Retinal pigment epithelial cell (primary cell): ENCODE measurements around the gene HSD11B1.

Experiments used
- DNase-seq: peaks from one replicate; pipeline ENCODE4 v3.0.0-alpha.2; 2010; ENCODE audit warnings: low read depth
- H3K4me3 ChIP-seq: 2 replicates; pipeline ENCODE4 v1.5.1; 2011; ENCODE audit warnings: mild to moderate bottlenecking, low read length, control low read depth, moderate library complexity
- CTCF ChIP-seq: conservative IDR thresholded peaks from 2 replicates; pipeline ENCODE4 v1.5.1; 2011; ENCODE audit warnings: low read depth, low read length, control low read depth, inconsistent platforms

Gene HSD11B1

DNA sequence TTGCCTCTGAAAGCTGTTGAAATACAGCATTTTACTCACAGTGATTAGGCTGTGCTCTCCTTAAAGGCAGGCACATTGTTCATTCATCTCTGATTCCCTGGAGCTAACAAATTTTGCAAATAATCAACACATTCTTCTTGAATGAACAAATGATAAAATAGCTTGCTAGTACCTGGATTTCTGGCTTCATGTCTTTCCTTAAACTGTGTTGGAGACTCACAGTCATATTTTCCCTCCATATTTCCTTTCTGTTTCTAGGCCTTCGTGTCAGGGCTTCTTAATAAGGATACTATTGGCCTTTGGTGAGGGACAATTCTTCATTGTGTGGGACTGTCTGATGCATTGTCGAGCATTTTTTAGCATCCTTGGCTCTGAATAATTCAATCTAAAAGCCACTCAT, 9.7 kb downstream of the HSD11B1 start:
- no peak for DNase-seq
- no peak for TF ChIP-seq CTCF
- no peak overlapping the region for H3K4me3 ChIP-seq

DNA sequence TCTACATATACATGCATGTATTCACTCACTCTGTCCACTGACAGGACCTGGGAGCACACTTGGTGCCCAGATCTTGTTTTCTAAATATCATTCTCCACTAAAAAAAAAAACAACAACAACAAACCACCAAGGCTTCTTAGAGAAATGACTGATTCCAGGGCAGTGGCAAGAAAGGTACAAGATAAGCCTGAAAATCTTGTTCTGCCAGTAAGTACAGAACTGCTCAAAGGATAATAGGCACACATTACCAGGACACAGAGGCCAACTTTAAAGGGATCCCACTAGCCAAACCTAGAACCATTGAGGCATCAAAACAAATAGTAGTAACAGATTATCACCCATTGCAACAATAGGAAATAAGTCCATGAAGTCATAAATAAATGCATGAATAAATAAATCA, 10.7 kb downstream of the HSD11B1 start:
- no peak for TF ChIP-seq CTCF
- no peak for DNase-seq
- no peak overlapping the region for H3K4me3 ChIP-seq

- no peak overlapping the region for H3K4me3 ChIP-seq
- TF ChIP-seq CTCF = no peak
Measured at GRCh38 chr1:209717818-209718217, 13.2 kb downstream of the HSD11B1 start.

GRCh38 chr1:209720326-209720725, 15.7 kb downstream of the HSD11B1 start:
- H3K4me3 ChIP-seq = no peak overlapping the region
- no peak for TF ChIP-seq CTCF
- no peak for DNase-seq

More at GRCh38 chr1:209717818-209718217, 13.2 kb downstream of the HSD11B1 start:
- DNase-seq = no peak

DNA sequence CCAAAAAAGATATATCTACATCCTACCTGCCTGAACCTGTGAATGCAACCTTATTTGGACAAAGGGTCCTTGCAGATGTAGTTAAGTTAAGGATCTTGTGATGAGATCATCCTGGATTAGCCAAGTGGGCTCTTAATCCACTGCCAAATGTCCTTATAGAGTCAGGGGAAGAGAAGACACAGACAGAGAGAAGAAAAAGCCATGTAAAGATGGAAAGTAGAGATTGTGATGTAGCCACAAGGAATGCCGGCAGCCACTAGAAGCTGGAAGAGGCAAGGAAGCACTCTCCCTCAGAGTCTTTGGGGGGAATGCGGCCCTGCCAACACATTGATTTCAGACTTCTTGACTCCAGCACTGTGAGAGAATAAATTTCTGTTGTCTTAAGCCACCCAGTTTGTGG, 16.2 kb downstream of the HSD11B1 start:
- no peak for DNase-seq

GRCh38 chr1:209721323-209721722, 16.7 kb downstream of the HSD11B1 start:
- H3K4me3 ChIP-seq = no peak overlapping the region
- DNase-seq = no peak
- no peak for TF ChIP-seq CTCF

More for the DNA sequence above, 16.2 kb downstream of the HSD11B1 start:
- TF ChIP-seq CTCF = no peak
- H3K4me3 ChIP-seq = no peak overlapping the region

DNA sequence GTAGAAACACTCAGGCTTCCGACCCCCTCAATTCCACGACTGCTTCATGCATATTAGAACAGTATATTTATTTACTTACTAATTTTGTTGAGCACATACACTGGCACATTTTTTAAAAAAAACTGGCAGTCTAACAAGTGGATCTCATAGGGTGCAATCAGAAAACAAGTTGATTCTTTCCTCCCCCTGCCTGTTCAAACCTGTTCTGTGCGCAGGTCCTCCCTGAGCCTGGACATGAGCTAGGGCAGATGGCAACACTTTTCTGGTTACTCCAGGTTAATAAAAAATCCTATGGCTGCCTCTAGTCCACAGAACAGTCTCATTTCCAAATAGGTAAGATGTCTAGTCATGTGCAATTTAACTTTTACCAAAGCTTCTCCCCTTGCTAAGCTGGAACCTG, 18.6 kb downstream of the HSD11B1 start:
- no peak for TF ChIP-seq CTCF
- DNase-seq = no peak
- H3K4me3 ChIP-seq = no peak overlapping the region
